ENCODE results near the gene FLNB.
A peak's percentile ranks its signal among the peaks of the same experiment; 100 is the strongest.

Gene FLNB

DNA sequence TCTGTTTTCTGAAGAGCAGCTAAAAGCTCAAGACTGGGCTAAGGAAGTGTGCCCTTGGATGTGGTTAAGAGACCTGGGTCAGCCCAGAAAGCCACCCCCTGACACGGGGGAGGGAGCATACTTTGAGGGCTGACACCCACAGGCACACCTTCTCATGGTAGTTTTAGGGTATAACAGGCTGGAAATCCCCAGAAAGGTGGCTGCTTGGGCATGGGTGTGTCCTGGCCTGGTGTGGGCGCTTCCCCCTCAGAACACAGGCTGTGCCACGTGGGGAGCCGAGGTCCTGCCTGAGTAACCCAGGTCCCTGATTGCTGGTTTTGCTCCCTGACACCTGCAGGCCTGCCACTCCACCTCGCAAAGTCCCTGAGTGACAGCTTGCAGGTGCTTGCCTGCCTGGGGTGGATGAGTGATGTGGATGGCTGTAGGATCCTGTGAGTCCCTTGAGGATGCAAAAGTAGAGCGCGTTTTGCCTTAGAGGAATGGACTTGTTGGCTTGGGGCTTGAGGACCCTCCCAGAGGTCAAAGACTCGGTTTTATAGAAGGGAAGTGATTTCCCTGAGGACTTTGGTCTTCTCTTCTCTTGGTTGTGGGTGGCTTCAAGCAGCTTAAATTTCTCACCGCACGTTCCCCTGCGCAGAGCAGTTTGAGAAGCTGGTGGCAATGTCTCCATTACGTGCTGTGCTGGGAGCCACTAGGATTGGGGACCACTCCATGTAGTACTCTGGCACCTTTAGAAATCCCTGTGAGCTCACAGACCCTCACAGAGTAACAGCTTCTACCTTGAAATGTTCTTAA, 108.1 kb downstream of the FLNB start:
- peak; percentile 52 for DNase-seq

DNA sequence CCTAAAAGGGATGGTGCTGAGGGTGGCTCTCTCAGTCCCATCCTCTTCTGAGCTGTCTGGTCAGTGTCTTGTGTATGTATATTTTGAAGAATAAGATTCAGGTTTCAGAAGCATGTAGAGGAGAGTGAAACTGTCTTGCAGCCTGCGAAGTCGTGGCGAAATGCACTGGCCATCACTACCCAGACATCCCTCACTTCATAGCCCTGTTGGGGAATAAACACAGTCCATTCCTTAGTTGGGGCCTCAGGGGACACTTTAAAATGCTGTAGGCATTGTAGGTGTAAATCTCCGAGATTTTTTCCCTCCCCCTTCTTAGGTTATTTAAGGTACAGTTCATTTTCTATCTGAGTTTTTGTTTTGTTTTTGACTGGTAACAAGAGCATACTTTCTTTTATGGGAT, 108.8 kb downstream of the FLNB start:
- no peak for DNase-seq

DNA sequence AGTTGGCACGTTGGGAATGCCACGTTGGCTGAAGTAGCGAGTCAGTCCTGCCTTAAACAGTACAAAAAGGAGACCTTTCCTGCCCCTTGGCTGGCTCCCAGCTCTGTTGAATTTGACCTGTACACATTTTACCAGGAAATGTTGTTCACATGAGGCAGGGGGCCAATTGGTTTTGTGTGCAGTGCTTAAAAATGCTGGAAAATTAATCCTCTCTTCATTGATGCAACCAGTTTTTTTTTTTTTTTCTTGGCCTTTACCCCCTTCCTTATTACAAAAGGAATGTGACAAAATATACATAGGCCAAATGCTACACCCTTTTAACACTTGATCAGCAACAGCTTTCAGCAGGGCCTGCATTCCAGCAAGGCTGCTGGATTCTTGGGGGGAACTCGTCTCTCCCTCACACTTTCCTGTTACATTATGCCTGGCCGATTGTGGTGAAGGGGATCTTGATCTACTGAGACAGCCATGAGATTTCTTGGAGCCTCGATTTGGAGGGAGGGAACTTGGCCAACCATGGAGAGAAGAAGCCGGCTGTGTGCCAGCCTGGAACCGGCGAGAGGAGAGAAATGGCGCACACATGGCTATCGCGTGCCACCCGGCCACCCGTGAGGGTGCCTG, 109.4 kb downstream of the FLNB start:
- DNase-seq, result no peak

DNA sequence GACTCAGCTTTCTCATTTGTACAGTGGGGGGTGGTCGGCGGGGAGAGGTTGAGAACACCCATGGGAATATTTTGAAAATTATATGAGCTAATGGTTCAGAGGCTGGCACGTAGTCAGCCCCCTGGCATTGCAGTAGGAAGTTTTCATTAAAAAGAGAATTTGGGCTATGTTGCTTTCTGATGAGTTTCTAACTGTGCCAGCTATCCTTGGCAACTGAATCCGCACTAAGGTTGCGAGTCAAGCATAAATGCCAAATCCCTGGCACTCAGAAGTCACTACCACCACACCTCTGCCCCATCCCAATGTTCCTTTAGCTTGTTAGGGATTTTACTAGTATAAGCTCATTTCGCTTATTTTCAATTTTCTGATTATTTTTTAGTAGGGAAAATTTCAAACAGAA, 111.0 kb downstream of the FLNB start:
- no peak for DNase-seq

DNA sequence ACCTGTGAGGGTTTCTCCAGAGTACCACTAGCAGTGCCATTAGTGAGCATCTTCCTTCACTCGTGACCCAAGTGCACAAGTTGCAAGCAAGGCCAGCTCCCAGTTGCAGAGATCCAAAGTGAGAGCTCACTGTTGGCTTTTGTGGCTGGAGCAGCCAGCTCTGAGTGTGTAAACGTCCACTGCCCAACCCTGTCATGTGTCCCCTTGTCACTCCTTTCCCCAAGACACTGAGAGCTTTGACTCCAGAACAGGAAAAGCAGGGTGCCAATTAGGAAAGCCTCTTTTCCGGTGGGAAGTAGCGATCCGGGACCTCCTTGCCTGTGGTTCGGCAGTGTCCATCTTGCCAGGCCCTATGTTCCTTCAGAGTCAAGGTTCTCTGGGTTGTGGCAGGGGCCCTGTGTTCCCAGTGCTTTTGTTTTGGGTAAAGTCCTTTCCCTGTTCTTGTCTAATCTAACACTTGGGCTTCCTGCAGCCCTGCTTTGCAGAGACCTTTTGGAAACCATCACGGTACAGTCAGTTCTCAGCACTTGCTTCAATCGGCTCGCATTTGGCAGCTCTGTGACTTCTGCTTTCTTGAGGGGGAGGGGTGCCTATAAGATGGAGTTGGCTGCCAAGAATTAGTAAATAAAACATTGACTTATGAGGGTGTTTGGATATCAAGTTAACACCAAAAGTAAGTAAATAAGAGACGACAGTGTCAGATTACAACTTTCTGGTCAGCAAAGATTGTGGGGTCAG, 112.0 kb downstream of the FLNB start:
- no peak for DNase-seq

DNA sequence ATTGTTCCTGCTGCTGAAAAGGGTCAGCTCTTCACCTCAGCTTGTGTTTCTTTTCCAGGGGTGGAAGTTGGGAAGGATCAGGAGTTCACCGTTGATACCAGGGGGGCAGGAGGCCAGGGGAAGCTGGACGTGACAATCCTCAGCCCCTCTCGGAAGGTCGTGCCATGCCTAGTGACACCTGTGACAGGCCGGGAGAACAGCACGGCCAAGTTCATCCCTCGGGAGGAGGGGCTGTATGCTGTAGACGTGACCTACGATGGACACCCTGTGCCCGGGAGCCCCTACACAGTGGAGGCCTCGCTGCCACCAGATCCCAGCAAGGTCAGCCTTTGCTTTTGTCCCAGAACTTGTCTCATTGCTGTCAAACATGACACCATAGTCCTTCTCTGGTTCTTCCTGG, 113.0 kb downstream of the FLNB start:
- no peak for DNase-seq

DNA sequence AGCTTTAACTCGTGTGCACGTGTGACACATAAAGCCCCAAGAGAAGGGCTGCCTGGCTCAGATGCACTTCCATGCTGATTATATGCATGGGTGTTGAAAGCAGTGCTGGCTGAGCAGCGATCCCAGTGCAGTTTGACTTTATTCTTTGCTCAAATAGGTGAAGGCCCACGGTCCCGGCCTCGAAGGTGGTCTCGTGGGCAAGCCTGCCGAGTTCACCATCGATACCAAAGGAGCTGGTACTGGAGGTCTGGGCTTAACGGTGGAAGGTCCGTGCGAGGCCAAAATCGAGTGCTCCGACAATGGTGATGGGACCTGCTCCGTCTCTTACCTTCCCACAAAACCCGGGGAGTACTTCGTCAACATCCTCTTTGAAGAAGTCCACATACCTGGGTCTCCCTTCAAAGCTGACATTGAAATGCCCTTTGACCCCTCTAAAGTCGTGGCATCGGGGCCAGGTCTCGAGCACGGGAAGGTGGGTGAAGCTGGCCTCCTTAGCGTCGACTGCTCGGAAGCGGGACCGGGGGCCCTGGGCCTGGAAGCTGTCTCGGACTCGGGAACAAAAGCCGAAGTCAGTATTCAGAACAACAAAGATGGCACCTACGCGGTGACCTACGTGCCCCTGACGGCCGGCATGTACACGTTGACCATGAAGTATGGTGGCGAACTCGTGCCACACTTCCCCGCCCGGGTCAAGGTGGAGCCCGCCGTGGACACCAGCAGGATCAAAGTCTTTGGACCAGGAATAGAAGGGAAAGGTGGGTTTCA, 114.9 kb downstream of the FLNB start:
- no peak for DNase-seq

DNA sequence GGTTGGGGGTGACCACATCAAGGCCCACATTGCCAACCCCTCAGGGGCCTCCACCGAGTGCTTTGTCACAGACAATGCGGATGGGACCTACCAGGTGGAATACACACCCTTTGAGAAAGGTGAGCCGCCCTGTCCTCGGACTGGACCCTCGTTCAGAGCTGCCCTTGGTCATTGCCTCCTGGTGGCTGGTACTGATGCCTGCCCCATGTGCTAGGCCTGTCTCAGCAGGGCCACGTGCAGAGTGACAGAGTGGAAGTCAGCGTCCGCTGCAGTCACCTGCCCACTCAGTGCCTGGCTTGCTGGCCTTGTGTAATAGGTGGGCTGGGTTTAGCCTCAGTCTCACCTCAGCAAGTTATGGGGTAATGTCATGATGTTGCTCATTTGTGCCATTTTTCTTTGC, 116.2 kb downstream of the FLNB start:
- DNase-seq, result no peak

DNA sequence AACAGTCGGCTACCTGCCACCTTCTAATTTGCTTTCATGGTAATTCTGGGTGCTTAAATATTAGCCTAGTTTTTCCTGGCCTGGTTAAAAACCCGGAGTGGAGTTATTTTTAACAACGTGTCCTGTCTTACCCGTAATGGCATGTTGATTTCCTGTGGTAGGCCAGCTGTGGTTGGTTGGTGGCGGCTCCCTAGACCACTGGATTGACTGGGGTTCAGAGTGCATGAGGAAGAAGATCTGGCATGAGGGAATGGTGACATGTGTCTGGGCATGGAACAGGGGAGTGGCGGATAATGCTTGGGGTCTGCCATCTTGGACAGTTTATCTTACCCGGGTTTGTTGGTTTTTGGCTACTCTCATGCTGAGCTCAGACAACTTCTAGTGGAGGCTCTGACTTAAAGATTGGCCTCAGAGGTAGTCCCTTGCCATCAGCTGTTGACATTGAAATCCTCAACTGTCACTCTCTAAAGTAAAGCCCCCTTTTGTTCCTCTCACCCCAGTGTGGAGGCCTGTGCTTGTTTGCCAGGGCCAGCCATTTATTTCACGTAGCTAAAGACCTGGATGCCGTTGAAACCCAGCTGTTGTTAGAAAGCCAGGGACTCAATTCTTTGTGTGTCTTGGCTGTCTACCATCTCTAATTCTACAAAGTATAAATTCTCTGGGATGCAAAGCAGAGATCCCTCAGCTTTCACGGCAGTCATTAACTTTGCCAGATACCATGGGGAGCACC, 121.0 kb downstream of the FLNB start:
- no peak for DNase-seq

DNA sequence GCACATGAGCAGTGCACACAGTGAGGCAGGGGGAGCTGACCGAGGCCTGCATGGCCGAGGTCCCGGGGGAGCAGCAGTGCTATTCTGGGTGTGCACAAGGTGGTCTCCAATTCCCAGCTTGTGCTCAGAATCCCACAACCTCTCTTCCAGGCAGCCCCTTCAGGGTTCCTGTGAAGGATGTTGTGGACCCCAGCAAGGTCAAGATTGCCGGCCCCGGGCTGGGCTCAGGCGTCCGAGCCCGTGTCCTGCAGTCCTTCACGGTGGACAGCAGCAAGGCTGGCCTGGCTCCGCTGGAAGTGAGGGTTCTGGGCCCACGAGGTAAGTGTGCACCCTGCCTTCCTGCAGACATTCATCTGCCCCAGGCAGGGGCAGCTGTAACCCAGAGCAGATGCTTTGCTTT, 122.4 kb downstream of the FLNB start:
- DNase-seq, result no peak

DNA sequence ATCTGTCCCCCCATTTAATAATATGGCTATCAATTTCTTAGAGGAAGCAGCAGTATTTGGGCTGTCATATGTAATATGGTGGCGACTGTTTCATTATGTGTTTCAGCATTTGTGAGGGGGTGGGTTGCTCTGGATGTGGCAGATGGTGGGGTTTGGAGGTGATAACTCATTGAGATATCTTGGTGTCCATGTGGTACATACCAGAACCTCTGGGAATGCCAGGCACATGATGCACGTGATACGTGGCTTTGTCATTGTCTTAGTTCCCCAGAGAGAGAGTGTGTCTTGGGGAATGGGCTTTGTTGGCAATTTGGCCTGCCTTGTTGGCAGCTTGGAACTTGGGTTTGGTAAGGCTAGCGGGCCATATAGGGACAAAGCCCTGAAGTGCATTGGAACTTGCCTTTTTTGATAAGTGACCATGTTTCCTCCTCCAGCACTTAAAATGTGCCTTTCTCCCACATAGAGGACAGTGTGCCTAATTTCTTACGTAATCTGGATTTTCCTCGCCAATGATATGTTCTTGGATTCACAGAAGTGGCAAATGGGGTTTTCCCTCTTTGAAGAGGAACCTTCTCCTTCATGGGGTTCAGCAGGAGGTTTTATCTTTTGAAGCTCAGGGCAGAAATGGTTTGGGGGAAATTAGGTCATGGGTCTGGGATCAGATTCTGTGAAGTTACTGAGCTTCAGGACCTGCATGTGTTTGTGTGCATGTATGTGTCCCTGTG, 123.0 kb downstream of the FLNB start:
- DNase-seq, result no peak

DNA sequence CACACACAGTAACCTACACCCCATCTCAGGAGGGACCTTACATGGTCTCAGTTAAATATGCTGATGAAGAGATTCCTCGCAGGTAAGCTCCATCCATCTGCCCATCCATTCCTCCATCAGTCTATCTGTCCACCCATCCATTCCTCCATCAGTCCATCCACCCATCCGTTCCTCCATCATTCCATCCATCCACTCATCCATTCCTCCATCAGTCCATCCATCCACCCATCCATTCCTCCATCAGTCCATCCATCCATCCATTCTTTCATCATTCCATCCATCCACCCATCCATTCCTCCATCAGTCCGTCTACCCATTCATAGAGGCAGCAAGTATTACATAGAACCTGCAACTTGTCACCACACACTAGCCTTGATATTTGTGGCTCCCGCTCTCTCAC, 124.6 kb downstream of the FLNB start:
- DNase-seq, result no peak

DNA sequence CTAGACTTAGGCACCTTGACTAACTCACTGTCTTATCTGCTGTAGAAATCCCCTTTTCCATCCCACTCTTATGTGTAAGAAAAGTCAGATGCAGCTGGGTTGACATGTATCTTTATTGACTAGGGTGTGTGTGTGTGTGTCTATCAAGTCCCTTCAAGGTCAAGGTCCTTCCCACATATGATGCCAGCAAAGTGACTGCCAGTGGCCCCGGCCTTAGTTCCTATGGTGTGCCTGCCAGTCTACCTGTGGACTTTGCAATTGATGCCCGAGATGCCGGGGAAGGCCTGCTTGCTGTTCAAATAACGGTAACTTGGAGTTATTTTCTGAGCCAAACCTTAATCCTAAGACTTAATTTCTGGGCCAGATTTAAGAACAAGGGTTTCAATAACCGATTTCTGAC, 126.2 kb downstream of the FLNB start:
- DNase-seq, result no peak

DNA sequence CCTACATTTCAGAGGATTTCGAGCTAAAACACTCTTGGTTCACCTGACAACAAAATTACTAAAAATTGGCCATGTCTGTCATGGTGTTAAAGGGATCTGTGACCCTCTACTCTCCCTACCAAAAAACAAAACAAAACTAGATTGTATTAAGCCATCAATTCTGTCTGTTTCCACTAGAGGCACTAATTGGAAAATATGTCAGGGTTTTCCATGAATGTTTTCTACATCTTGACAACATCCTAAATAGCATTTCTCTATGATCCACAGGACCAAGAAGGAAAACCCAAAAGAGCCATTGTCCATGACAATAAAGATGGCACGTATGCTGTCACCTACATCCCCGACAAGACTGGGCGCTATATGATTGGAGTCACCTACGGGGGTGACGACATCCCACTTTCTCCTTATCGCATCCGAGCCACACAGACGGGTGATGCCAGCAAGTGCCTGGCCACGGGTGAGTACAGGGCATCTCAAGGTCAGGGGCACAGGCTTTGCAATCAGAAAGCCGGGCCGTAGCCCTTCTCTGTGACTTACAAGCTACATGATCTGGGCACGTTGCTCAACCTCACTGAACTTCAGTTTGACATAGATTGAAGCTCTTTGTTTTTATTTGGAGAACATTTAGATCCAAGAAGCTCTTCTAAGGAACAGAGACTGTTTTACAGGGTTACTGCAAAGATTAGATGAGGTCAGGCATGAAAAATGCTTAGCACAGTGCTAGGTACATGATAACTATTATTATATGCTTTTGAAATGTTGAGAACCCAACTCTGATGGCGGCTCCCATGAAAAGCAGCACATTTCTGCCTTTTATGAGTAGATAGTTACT, 127.7 kb downstream of the FLNB start:
- no peak for DNase-seq

DNA sequence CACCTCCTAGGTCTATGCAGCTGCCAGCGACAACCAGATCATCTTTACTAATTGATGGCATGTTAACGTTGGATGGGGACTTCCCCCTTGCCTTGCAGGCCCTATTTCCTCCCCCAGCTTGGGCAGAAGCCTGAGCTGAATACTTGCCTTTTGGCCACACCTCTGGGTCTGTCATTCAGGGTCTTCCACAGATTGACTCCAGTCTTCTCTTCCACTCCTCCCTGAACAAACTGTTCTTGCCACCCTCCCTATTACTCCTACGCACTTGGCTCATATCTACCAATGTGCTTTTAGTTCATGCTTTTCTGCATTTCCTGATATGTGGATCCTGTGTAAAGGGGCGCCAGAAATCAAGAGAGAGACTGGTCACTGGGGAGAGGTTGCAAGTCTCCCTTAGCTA, 129.1 kb downstream of the FLNB start:
- DNase-seq, result no peak

DNA sequence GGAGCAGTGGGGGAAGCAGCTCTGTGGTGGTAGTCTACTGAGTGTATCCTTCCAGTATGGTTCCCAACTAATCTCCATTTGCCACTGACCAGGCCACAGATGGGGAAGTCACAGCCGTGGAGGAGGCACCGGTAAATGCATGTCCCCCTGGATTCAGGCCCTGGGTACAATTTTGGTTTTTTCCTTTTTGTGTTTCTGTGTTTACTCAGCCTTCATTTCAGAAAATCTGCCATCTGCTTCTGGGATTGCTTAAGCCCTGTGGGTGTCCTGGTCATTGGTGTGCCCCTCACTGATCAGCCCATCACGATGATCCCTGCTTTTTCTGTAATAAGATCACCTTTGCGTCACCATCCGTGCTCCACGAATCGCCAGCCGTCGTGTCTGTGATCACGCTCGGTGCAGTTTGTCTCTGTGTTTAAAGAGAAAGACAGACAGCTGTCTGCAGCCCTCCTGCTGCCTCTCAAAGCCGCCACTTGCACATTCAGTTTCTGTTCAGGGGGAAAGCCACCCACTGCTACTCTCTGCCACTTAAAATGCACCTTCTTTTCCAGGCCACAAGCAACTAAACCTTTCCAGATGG, 133.6 kb downstream of the FLNB start:
- DNase-seq, result no peak

DNA sequence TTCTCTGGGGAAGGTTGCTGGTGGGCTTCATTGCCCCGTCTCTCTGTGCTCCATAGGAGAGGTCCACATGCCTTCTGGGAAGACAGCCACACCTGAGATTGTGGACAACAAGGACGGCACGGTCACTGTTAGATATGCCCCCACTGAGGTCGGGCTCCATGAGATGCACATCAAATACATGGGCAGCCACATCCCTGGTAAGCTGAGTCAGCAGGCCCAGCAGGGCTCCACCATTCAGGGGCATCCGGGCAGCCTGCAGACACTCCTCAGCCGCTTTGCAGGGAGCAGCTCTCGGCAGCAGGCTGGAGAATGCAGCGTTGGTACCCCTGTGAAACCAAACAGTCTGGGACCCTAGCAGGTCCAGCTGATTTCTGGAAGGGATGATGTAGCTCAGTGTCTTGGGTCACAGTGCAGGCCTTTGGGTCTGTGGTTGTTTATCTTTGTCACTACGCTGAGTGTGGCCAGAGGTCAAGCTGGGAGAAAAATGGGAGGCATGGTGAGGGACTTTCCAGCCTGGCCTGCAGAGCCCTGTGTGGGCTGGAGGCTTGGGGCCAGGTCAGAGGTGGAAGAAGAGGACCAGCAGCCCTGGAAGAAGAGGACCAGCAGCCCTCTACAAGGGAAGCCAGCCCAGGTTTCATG, 135.3 kb downstream of the FLNB start:
- no peak for DNase-seq

DNA sequence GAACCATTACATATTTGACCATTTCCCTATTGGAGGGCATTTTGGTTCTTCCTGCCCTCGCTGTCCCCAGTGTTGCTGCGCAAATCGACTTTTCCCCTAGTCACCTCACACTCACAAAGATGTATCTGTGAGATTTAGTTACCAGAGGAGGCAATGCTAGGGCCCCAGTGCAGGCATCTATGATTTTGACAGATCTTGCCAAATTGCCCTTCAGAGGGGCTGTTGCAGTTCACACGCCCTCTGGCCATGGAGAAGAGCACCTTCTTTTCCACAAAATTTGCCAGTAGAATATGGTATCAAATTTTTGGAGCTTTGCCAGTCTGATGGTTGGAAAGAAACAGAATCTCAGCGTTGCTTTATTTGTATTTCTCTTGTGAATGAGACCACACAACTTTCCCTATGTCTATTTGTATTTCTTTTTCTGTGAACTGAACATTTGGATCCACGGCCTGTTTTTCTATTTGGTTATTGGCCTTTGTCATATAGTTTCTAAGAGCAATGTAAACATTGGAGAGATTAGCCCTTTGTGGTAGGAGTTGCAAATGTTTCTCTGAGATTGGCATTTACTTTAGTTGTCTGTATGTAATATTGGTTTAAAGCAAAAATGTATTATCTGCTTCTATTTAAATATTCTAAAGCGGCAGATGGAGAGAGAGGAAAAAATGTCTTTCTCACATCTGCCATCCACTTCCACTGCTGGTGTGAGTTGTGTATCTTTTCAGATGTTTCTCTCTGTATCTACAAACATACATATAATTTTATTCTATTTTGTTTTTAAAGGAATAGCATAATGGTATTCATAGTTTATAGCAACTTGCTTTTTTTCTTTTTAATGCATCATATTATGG, 136.5 kb downstream of the FLNB start:
- no peak for DNase-seq

DNA sequence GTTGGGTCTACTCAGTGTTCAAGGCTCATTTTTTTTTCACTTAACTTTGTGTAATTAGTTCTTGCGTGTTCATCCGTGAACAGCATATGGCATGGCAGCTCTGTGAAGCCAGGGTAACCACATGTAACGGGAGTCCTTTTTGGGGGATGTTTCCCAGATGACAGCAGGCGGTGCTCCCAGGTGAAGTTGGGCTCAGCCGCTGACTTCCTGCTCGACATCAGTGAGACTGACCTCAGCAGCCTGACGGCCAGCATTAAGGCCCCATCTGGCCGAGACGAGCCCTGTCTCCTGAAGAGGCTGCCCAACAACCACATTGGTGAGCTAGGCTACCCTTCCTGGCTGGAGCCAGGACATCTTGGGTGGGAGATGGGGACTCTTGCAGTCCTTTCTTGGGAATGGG, 139.8 kb downstream of the FLNB start:
- DNase-seq, result no peak

Measured in CD4-positive, alpha-beta T cell treated with Interleukin-6 for 4 hours (primary cell).